NT2/D1 (cell line): ENCODE data around the gene RPL12.

Experiments used
- SUZ12 ChIP-seq: IDR thresholded peaks from 2 replicates; pipeline ENCODE4 v1.6.1; 2011; ENCODE audit not compliant: insufficient read length, insufficient read depth; ENCODE audit errors: extremely low read depth
- YY1 ChIP-seq: IDR thresholded peaks from 2 replicates; pipeline ENCODE4 v1.6.1; 2011; ENCODE audit not compliant: insufficient read length, insufficient read depth
- ZNF274 ChIP-seq: IDR thresholded peaks from 2 replicates; pipeline ENCODE4 v1.6.1; 2011; ENCODE audit warnings: mild to moderate bottlenecking, low read depth, low read length

GRCh38 chr9:127463911-127464310, 12.7 kb upstream of the RPL12 start:
- no peak for TF ChIP-seq ZNF274
- TF ChIP-seq SUZ12, result no peak
- TF ChIP-seq YY1, result no peak
